SK-N-SH (cell line): ENCODE data around the gene DBNL.

Source experiments
- CTCF ChIP-seq: fragments of 200-600 bp; sonication (generic); IDR thresholded peaks from 2 replicates; pipeline ENCODE4 v1.6.1; 2017; ENCODE audit warnings: antibody characterized with exemption, mild to moderate bottlenecking, moderate library complexity
- EP300 ChIP-seq, 2 experiments: IDR thresholded peaks; 2 replicates each; pipeline versions ENCODE4 v1.4.0 to v1.6.1; 2012; ENCODE audit warnings: borderline replicate concordance in 1 of 2, low read depth in 1 of 2, low read length in 1 of 2
- EZH2phosphoT487 ChIP-seq: fragments of 200-600 bp; sonication (generic); IDR thresholded peaks from 2 replicates; pipeline ENCODE4 v1.6.1; 2017; ENCODE audit warnings: low read depth, mixed run types, mild to moderate bottlenecking, antibody characterized with exemption, moderate library complexity, borderline replicate concordance
- GATA2 ChIP-seq: sonication (generic); formaldehyde crosslinking; IDR thresholded peaks from 2 replicates; pipeline ENCODE4 v1.5.0; 2020; ENCODE audit warnings: mild to moderate bottlenecking, missing genetic modification reagents
- PBX3 ChIP-seq: IDR thresholded peaks from 2 replicates; pipeline ENCODE4; 2012
- POLR2AphosphoS5 ChIP-seq: IDR thresholded peaks from 2 replicates; pipeline ENCODE4 v1.6.1; 2012; ENCODE audit warnings: low read depth, low read length
- RCOR1 ChIP-seq: fragments of 150-350 bp; IDR thresholded peaks from 2 replicates; pipeline ENCODE4 v1.6.1; 2017; ENCODE audit warnings: antibody characterized with exemption, low read length
- REST ChIP-seq: IDR thresholded peaks from 2 replicates; pipeline ENCODE4 v1.6.1; 2012; ENCODE audit warnings: mild to moderate bottlenecking, low read depth, low read length, moderate library complexity
- TAF1 ChIP-seq: IDR thresholded peaks from 2 replicates; pipeline ENCODE4 v1.6.1; 2012; ENCODE audit warnings: low read depth, mild to moderate bottlenecking, low read length, moderate library complexity, borderline replicate concordance
- ZBTB33 ChIP-seq: IDR thresholded peaks from 2 replicates; pipeline ENCODE4 v1.4.0; 2012; ENCODE audit warnings: low read depth, borderline replicate concordance

GRCh38 chr7:44077681-44078091, 33.2 kb downstream of the DBNL start:
- TF ChIP-seq CTCF, result no peak
- TF ChIP-seq ZBTB33, result no peak
- TF ChIP-seq TAF1, result no peak
- TF ChIP-seq RCOR1, result no peak
- no peak for TF ChIP-seq POLR2AphosphoS5
- no peak for TF ChIP-seq PBX3
- TF ChIP-seq EZH2phosphoT487, result no peak
- no peak for TF ChIP-seq EP300 (IDR thresholded peaks at IDR 0.05; ENCODE audit: borderline replicate concordance in 1 of 2, low read depth in 1 of 2, low read length in 1 of 2)
- no peak for TF ChIP-seq GATA2
- TF ChIP-seq REST, result no peak
